Fibroblast of peridontal ligament (primary cell): ENCODE results near the gene ACTG1.

Experiments
- DNase-seq: peaks from one replicate; pipeline ENCODE4 v3.0.0-alpha.2; 2010; ENCODE audit errors: extremely low read depth

The ACTG1 gene

DNA sequence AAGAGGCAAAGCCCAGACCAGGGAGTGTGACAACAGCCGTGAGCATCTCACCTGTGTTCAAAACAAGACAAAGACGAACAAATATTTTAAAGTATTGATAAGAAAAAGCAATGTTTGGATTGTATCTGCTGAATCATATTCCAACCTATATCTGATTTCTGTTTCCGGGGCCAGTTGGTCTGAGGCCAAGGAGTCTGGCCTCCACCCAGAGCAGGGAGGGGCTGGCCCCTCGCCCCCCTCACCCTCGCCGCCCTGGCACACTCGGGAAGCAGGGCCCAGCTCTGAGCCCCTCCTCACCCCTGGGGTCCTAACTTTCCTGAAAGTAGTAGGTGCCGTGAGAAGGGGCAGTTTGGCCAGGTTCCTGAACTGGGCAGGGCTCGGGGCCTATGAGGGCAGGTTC, 48.0 kb downstream of the ACTG1 start:
- DNase-seq = no peak

DNA sequence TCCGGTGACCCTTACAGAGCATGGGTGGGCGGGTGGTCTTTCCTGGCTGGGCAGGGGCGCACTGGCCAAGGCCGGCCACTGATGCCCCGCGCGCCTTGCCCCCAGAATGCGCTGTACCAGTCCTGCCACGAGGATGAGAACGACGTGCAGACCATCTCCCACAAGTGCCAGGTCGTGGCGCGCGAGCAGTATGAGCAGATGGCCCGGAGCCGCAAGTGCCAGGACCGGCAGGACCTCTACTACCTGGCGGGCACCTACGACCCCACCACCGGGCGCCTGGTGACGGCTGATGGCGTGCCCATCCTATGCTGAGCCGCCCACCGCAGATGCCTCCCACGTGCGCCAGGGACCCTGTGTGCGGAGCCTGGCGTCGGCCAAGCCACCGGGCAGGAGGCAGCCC, 49.1 kb downstream of the ACTG1 start:
- no peak for DNase-seq

DNA sequence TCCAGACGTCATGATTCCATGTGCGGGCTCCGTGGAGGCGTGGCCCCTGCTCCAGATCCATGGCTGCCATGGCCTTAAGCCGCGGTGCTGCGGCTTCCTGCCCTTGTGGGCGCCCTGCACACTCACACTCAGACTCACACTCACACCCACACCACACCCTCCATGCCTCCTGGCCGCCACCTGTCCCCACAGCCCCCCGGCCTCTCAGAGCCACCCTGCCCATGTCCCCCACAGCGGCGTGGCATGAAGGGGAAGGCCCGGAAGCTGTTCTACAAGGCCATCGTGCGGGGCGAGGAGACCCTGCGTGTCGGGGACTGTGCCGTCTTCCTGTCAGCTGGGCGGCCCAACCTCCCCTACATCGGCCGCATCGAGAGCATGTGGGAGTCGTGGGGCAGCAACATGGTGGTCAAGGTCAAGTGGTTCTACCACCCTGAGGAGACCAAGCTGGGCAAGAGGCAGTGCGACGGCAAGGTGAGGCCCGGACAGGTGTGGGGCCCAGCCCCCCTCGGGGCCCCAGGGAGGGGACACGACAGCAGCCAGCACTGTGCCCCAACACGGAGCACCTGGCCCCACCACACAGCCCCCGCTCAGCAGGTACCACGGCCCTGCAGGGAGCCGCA, 50.0 kb downstream of the ACTG1 start:
- no peak for DNase-seq

DNA sequence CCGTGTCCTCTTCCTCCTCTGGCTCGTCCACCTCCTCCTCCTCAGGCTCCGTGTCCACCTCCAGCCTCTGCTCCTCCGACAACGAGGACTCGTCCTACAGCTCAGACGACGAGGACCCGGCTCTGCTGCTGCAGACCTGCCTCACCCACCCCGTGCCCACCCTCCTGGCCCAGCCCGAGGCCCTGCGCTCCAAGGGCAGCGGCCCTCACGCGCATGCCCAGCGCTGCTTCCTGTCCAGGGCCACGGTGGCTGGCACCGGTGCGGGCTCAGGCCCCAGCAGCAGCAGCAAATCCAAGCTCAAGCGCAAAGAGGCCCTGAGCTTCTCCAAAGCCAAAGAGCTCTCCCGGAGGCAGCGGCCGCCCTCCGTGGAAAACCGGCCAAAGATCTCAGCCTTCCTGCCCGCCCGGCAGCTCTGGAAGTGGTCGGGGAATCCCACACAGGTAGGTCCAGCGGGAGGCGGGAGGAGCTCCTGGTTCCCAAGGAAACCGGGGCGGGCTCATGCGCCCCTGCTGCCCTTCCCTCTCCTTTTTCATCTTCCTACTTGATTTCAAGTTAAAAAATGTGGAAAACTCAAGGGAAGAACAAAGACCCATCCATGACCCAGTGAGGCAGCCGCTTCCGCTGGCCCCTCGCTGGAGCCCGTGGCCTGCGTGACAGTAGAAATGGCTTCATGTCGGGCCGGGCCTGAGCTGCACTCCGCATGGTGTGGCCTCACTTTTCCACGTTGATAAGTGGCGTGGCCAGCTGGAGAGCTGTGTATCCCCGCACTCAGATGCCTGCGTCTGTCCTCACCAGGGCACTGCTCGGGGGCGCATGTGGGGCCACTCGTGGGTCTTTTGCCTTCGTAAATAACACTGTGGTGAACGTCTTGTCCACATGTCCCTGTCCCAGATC, 50.7 kb downstream of the ACTG1 start:
- no peak for DNase-seq

DNA sequence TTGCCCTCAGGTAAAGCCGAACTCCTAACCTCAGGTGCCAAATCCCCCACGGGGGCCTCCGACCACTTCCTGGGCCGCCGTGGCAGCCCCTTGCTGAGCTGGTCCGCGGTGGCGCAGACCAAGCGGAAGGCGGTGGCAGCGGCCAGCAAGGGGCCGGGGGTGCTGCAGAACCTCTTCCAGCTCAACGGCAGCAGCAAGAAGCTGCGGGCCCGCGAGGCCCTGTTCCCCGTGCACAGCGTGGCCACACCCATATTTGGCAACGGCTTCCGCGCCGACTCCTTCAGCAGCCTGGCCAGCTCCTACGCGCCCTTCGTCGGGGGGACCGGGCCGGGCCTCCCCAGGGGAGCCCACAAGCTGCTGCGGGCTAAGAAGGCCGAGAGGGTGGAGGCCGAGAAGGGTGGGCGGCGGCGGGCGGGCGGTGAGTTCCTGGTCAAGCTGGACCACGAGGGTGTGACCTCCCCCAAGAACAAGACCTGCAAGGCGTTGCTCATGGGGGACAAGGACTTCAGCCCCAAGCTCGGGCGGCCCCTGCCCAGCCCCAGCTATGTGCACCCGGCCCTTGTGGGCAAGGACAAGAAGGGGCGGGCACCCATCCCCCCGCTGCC, 51.6 kb downstream of the ACTG1 start:
- no peak for DNase-seq
